CD4-positive, alpha-beta T cell treated with Interferon gamma for 1 hour (primary cell): Measurements from ENCODE around the gene STRA8.
"Not testable (repeated sequence)": the region's sequence is repeated elsewhere in the genome, so short reads cannot be mapped to it uniquely, and the experiment has no call there.

Source experiments
- DNase-seq: peaks from one replicate; pipeline ENCODE4 v3.0.0-alpha.2; 2020

The STRA8 gene

GRCh38 chr7:135206941-135207391 is 26.7 kb upstream of the STRA8 start:
- no peak for DNase-seq

- no peak for DNase-seq
Observed at GRCh38 chr7:135207406-135208101, 26.1 kb upstream of the STRA8 start.

- no peak for DNase-seq
Observed at GRCh38 chr7:135208102-135208793, 25.4 kb upstream of the STRA8 start.

GRCh38 chr7:135209225-135209834 is 24.3 kb upstream of the STRA8 start:
- DNase-seq = no peak

- DNase-seq = no peak
Observed at GRCh38 chr7:135210888-135211178, 22.8 kb upstream of the STRA8 start.

- DNase-seq = peak; percentile 97
Observed at GRCh38 chr7:135211179-135211945, 22.3 kb upstream of the STRA8 start, which contains the start of gene WDR91. Gene WDR91, minus strand, starts transcription at chr7:135211526. Its CDS starts 24 bp downstream, at chr7:135211502.

- not testable (repeated sequence) for DNase-seq
Observed at GRCh38 chr7:135211946-135212685, 21.5 kb upstream of the STRA8 start.

GRCh38 chr7:135213831-135214230 is 19.8 kb upstream of the STRA8 start:
- DNase-seq = no peak

GRCh38 chr7:135215180-135215579 is 18.5 kb upstream of the STRA8 start:
- DNase-seq = no peak

- DNase-seq = no peak
Observed at GRCh38 chr7:135215698-135216097, 17.9 kb upstream of the STRA8 start.

- no peak for DNase-seq
Observed at GRCh38 chr7:135217645-135218509, 15.8 kb upstream of the STRA8 start.

- no peak for DNase-seq
Observed at GRCh38 chr7:135224027-135224426, 9.6 kb upstream of the STRA8 start.

- DNase-seq = no peak
Observed at GRCh38 chr7:135231686-135232085, 2.0 kb upstream of the STRA8 start.

GRCh38 chr7:135232087-135232486 is 1.6 kb upstream of the STRA8 start:
- DNase-seq = no peak

- DNase-seq = no peak
Observed at GRCh38 chr7:135232720-135233119, 918 bp upstream of the STRA8 start.

GRCh38 chr7:135234095-135234494 is 457 bp downstream of the STRA8 start:
- not testable (repeated sequence) for DNase-seq

- no peak for DNase-seq
Observed at GRCh38 chr7:135234727-135235126, 1.1 kb downstream of the STRA8 start.

- no peak for DNase-seq
Observed at GRCh38 chr7:135235841-135236240, 2.2 kb downstream of the STRA8 start.

- DNase-seq = no peak
Observed at GRCh38 chr7:135236727-135237126, 3.1 kb downstream of the STRA8 start.

GRCh38 chr7:135238112-135238744 is 4.6 kb downstream of the STRA8 start:
- DNase-seq = no peak

- DNase-seq = no peak
Observed at GRCh38 chr7:135239263-135239662, 5.6 kb downstream of the STRA8 start.
